NCI-H1105 (cell line): Measurements from ENCODE around the gene GNG7.
"Not testable (repeated sequence)": the region's sequence is repeated elsewhere in the genome, so short reads cannot be mapped to it uniquely, and the experiment has no call there.

Experiments used
- DNase-seq: peaks from one replicate; lab custom pipeline; 2025; lab: John Stamatoyannopoulos, UW

GNG7 gene

GRCh38 chr19:2675892-2676291 lies 26.6 kb downstream of the GNG7 start:
- DNase-seq: no peak

GRCh38 chr19:2670217-2670616 lies 32.3 kb downstream of the GNG7 start:
- no peak for DNase-seq

GRCh38 chr19:2668175-2668763 lies 34.2 kb downstream of the GNG7 start:
- no peak for DNase-seq

- not testable (repeated sequence) for DNase-seq
Measured at GRCh38 chr19:2667349-2667748, 35.1 kb downstream of the GNG7 start.

- no peak for DNase-seq
Measured at GRCh38 chr19:2666344-2666994, 36.0 kb downstream of the GNG7 start.

- no peak for DNase-seq
Measured at GRCh38 chr19:2665103-2665502, 37.4 kb downstream of the GNG7 start.

- DNase-seq: no peak
Measured at GRCh38 chr19:2663920-2664571, 38.4 kb downstream of the GNG7 start.

GRCh38 chr19:2661615-2662014 lies 40.9 kb downstream of the GNG7 start:
- no peak for DNase-seq

- no peak for DNase-seq
Measured at GRCh38 chr19:2659856-2660432, 42.5 kb downstream of the GNG7 start.

GRCh38 chr19:2656533-2656932 lies 46.0 kb downstream of the GNG7 start:
- DNase-seq: no peak

GRCh38 chr19:2653710-2654707 lies 48.5 kb downstream of the GNG7 start:
- no peak for DNase-seq

GRCh38 chr19:2653218-2653617 lies 49.3 kb downstream of the GNG7 start:
- no peak for DNase-seq

GRCh38 chr19:2652504-2653099 lies 49.9 kb downstream of the GNG7 start:
- DNase-seq: no peak

GRCh38 chr19:2651002-2651733 lies 51.3 kb downstream of the GNG7 start:
- DNase-seq: not testable (repeated sequence)

- no peak for DNase-seq
Measured at GRCh38 chr19:2650515-2650914, 52.0 kb downstream of the GNG7 start.

GRCh38 chr19:2648528-2648937 lies 54.0 kb downstream of the GNG7 start:
- DNase-seq: peak; percentile 55

GRCh38 chr19:2648099-2648498 lies 54.4 kb downstream of the GNG7 start:
- no peak for DNase-seq

- DNase-seq: no peak
Measured at GRCh38 chr19:2646866-2647535, 55.5 kb downstream of the GNG7 start.

- no peak for DNase-seq
Measured at GRCh38 chr19:2645826-2646225, 56.7 kb downstream of the GNG7 start.

- DNase-seq: not testable (repeated sequence)
Measured at GRCh38 chr19:2643123-2643737, 59.3 kb downstream of the GNG7 start.
